HK-2 (cell line): ENCODE measurements around the gene SLC6A6.

Experiments used
- DNase-seq: peaks from one replicate; pipeline ENCODE4 v3.0.0-alpha.2; 2018; ENCODE audit not compliant: unreplicated experiment

SLC6A6 gene

DNA sequence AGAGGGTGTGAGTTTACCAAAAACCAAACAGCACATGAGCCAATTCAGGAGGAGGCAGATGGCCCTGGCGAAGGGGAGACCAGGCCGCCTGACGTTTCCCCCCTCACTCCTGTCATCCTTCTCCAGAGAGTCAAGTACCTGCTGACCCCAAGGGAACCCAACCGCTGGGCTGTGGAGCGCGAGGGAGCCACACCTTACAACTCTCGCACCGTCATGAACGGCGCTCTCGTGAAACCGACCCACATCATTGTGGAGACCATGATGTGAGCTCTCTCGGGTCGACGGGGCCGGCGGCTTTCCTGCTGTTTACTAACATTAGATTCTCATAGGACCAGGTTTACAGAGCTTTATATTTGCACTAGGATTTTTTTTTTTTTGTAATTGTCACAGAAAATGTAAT lies 82.3 kb downstream of the SLC6A6 start:
- DNase-seq = no peak

DNA sequence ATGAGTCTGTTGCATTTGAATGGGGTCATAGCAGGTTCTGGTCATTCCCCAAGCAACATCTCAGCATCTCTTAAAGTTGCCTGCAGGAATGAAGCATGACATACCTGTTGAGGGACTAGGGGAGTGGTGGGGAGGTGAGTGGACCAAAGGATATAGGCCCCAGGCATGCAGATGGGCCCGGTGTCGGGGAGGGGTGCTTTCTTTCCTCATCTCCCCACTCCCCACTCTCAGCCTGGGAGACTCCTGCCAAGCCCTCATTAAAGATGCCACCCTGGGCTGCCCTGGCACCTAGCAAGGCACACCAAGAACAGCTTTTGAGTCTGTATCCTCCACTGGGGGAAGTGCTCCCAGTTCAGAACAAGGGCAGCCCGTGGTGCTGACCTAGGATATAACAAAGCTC lies 83.6 kb downstream of the SLC6A6 start:
- no peak for DNase-seq

GRCh38 chr3:14486460-14486859 lies 84.1 kb downstream of the SLC6A6 start:
- DNase-seq = no peak

DNA sequence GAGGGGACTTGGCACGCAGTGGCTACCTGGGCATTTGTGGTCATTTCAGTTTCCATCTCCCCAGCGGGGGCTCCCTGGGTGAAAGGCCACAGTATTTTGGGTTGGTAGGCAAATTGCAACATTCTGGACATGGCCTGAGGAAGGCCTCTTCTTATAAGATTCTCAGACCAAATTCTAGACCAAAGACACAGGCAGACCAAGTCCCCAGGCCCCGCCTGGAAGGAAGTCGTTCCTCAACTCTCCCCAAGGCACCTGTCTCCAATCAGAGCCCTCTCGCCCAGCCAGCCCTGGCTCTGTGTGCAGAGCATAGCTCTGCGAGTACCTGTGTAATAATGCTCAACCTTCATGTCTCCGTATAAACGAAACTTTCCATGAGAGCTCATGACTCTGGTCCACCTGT lies 84.7 kb downstream of the SLC6A6 start:
- DNase-seq = no peak

DNA sequence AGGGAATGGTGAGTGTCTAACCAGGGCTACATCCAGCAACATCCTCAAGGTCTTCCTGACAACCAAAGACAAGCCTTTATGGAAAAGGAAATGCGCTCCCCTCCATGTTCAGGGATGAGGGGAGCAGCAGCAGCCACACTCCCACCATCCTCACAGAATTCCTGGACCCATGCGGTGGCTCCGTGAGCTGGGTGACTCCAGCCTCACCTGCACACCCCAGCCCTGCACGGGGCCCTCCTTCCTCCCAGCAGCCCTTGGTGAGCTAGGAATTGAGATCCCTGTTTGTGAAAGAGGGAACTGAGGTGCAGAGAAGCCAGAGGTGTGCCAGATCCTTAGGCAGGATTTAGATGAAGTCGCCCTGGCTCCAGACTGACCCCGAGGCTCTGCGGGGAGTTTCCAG lies 85.4 kb downstream of the SLC6A6 start:
- DNase-seq = no peak

DNA sequence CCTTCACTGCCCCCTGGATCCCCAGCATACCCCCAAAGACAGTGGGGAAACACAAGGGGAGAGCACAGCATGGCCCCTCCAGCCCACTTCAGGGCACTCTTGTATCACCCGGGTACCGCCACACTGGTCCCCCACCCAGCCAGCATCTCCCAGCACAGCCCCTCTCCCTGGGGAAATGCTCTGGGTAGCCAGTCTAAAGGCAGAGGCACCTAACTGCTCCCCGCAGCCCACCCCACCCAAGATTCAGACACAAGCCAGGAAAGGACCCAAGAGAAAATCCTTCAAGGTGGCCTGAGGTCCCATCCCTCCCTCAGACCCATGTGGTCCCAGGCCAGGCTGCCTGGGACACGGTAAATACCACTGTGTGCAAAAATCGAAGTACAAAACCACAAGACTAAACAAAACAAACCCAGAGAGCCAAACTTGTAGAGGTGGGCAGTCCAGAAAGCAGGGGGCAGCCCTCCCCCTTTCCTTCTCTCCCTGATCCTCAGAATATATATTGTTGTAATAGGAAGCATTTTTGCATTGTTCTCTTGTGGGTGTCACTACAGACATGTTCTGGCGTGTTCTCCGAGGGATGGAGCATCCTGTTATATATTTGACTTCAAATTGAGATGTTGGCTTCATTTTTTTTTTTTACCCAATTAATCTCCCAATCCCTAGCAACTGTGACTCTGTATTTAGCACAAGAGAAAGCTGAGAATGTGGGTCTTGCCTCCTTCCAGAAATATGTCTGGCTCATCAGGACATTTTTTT lies 86.1 kb downstream of the SLC6A6 start:
- DNase-seq = no peak

DNA sequence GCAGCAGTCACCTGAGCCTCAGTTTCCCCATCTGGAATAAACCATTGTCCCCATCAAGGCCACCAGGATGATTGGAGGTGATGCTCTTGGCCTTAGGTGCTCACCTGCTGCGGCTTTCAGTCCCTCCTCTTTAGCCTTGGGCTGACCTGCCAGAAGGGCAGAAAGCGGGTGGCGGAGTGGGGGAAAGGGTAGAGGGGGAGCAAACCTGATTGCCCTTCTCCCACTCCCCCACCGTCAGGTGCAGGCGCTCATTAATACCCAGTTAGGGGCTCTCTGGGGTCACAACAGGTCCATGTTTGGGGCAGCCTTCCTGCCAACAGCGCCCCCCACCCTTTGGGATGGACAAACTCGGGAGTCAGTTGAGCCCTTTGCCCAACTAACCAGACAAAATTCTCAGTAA lies 87.2 kb downstream of the SLC6A6 start:
- no peak for DNase-seq

- no peak for DNase-seq
Measured at GRCh38 chr3:14490255-14490654, 87.8 kb downstream of the SLC6A6 start.

DNA sequence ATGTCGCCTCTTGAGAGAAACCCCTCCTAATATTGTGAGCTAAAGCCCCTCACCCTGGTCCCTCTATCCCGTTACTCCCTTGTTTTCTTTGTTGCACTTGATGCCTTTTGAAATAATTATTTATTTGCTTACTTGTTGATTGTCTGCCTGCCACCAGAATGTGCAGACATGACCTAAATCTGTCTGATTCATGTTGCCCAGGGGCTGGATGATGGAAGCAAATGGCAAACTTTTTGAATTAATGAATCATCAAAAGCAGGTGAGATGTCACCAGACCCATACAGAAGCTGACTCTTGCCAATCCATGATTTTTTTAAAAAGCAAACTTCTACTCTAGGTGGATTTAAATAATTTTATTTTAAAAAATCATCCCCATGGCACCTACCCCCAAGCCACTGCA lies 88.4 kb downstream of the SLC6A6 start:
- DNase-seq = no peak

DNA sequence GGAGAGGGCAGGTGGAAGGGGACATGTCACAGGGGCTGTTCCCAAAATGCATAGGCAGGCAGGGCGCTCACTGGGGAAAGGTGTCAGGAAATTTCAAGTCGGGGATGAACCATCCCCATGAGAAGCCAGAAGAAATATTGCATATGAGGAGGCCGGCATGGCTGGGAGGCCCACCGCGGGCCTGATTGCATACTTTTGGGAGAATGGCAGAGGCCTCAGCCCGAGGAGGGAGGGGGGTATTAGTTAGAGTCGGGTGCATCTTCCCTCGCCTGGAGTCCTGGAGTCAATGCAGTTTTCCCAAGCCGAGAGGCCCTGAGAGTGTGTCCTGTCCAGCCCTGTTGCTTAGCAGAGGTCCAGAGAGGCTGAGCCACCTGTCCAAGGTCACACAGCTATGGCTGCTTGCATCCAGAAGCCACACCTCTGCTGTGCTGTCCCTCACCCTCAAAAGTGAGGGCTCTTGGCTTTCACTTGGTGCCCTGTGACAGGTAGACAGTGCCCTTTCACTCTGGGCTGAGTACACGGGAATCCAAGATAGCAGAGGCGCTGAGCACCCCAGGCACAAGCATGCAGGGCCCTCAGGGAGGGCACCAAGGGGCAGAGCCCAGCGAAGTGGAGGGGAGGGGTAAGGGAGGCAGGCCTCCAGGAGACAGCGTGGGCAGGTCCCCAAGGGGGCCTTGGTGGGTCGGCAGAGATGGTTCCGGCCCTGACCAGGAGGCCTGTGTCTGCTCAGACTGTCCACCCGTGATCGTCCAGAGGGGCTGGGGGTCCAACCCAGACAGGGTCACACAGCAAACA lies 89.2 kb downstream of the SLC6A6 start:
- no peak for DNase-seq

- no peak for DNase-seq
Measured at GRCh38 chr3:14492948-14493881, 90.8 kb downstream of the SLC6A6 start.

DNA sequence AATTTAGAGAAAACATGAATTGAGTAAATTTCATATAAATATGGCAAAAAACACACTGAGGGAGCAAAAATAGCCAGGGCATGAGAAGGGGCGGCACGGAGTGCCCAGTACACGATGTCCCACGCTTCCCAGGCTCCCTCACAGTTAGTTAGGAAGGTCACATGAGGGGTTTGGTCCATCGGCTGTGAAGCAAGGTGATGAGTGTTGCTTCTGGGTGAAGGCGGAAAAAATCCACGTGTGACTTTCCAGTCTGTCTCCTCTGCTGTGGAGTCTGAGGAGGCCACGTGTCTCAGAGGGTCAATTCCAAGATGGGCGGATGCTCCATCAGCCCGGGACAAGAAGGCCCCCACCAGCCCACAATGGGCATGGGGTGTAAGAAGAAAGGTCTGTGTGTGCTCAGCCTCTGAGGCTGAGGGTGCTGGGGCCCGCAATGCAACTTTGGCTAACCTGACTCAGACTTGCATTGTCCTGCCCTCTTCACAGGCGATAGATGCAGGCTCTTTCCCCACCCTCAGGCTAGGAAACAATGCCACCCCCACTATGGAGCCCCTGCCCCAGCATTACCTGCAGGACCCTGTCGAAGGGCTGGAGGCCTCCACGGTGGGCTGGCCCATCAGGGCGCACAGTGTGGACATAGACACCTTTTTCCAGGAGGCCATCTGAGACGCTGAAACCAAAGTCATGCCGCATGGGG lies 92.0 kb downstream of the SLC6A6 start:
- no peak for DNase-seq

GRCh38 chr3:14494973-14495300 lies 92.5 kb downstream of the SLC6A6 start:
- DNase-seq = no peak

GRCh38 chr3:14496351-14496750 lies 93.9 kb downstream of the SLC6A6 start:
- DNase-seq = no peak

DNA sequence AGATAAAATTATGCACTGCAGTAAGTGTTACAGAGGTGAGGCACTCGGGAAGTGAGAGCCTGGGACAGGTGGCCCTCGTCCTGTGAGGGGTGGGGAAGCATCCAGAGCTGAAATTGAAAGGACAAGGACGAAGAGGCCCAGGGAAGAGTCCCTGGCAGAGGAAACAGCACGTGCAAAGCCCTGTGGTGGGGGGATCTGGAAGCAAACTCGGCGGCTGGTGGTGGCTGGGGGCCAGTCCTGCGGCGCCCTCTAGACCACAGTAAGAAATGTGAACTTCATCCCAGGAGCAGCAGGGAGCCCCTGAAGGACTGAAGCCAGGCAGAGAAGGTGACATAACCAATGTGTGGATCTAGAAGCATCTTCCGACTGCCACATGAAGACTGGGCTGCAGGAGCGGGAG lies 94.9 kb downstream of the SLC6A6 start:
- no peak for DNase-seq

DNA sequence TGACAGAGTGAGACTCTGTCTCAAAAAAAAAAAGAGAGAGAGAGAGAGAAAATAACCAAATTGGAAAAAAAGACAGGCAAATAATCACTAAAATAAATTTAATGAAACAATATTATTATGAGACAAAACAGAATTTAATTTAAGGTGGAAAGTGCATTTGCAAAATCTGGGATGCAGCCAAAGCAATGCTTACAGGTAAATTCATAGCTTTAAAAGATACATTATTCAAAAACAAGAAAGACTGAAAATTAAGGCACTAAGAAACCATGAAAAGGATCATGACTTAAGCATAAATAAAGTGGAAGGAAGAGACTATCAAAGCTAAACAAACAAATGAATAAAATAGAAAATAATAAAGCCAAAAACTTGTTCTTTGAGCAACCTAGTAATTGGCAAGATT lies 100.1 kb downstream of the SLC6A6 start:
- DNase-seq = no peak

GRCh38 chr3:14503033-14503705 lies 100.8 kb downstream of the SLC6A6 start:
- no peak for DNase-seq

DNA sequence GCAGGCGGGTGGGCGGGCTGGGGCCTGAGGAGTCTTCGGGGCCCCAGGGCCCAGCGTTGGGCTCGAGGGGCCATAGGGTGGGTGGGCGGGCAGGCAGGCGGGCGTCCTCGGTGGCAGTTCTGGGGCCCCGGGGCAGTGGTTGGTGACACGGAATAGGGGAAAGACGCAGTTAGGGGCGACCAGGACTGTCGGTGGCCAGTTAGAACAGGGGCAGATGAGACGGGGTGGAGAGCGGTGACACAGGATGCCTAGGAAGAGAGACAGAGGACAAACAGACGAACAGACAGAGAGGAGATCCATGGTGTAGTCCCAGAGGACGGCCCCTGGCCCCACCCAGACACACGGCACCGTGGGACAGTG lies 101.3 kb downstream of the SLC6A6 start:
- no peak for DNase-seq

GRCh38 chr3:14505001-14505802 lies 102.8 kb downstream of the SLC6A6 start:
- no peak for DNase-seq

DNA sequence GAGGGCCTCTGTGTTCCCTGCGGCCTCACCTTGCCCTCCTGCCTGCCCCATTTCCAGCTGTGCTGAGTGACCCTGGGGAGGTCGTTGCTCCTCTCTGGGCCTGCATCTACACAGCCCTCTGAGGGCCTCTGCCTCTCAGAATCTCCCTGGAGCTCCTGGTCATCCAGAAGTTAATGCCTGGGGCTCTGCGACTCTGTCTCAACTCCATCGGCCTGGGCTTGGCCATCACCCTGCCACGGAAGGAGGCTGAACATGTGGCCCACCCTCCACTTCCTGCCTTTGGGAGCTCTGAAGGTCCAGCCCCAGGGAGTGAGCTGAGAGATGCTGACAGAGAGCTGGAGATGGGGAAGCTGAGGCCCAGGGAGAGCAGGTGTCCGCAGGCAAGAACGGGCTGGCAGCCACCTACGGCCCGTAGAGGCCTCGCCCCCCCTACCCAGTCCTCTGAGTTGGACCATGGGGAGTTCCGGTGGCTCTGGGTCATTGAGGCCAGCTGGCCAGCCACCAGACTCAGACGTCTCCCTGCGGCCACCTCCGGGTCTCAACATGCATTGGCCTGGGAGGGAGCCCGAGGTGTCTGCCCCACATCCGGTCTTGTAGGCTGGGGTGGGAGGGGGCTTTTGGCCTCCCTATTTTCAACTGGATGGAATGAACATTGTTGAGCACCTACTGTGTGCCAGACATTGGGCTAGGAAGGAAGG lies 103.5 kb downstream of the SLC6A6 start:
- DNase-seq = no peak
